ENCODE data around the gene GUCA2A.
A peak's percentile ranks its signal among the peaks of the same experiment; 100 is the strongest.

GUCA2A gene

DNA sequence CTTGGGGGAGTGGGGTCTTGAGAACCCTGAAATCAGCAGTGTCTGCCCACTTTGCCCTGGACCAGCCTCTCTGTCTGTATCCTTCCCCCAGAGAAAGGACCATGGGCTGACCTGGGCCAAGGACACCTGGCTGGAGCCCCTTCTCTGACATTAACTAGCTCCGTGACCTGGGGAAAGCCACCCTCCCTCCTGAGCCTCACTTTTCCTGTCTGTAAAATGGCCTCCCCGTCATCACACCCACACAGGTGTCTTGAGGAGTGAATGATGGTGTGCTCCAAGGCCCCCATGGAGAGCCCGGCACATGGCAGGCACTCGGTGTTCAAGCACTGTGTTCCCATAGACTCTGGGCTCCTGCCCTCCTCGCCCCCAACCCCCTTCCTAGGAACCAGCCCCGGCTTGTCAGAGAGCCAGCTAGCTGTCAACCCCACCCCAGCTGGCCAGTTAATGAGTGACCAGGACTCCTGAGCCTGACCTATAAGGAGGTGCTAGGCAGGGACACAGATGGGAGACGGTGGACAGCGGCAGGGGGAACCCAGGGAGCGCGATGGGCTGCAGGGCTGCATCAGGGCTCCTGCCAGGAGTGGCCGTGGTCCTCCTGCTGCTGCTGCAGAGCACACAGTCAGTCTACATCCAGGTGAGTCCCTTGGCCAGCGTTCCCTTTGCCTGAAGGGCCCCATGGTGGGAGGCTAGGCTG is 11.5 kb downstream of the GUCA2A start, which contains the start of gene GUCA2B:
Gene GUCA2B (plus strand): TSS at position 504 of the 694 bp plus-strand sequence. CDS start 41 bp downstream, at position 545.
- DNase-seq, result no peak

DNA sequence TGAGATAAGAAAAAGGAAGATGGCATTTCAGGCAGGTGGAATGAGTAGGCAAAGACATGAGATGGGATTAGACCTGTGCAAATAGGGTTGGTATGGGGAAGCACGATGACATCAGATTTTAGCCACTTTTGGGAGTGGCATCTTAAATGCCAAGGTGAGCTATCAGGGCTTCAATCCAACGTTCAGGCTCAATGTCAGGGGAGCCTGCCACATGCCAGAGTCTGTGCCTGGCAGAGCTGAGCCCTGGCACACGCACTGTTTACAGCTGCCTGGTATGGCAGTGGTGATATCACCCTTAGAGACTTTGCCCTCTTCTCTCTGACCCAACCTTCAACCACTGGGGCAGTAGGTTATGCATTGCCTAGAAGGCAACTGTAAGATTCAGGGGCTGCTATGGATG is 12.4 kb downstream of the GUCA2A start:
- no peak for DNase-seq

DNA sequence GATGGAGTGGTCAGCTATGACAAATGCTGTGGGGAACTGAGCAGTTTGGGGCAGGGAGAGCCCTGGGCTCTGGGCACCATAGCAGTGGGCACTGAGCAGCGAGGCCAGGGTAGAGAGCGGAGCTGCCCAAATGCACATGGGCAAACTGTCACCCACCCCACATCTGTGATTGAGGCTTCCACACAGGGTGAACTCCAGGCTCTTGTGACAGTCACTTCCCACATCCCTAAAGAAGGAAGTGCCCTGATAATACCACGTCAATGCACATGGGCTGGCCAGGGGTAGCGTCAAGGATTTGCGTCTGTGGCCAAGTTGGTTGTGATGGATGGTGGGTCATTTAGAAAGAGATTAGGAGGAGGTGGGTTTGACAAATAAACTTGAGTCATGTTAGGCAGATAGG is 13.9 kb downstream of the GUCA2A start:
- peak; percentile 40 for DNase-seq

DNA sequence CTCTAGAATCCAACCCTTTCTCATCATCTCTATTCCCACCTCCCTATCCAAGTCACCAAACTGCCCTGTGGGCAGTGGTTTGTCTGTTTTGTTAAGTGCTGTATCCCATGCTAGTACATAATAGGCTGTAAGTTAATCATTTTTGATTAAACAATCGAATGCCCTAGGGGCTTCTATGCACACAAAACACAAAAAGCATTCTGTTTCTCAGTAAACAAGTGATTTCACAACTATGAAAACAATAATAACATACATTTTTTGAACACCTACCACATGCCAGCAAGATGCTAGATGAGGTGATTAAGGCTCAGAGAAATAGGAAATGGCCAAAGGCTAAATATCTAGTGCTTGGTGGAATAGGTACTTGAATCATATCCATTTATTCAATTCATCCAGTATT is 16.4 kb downstream of the GUCA2A start:
- no peak for DNase-seq

DNA sequence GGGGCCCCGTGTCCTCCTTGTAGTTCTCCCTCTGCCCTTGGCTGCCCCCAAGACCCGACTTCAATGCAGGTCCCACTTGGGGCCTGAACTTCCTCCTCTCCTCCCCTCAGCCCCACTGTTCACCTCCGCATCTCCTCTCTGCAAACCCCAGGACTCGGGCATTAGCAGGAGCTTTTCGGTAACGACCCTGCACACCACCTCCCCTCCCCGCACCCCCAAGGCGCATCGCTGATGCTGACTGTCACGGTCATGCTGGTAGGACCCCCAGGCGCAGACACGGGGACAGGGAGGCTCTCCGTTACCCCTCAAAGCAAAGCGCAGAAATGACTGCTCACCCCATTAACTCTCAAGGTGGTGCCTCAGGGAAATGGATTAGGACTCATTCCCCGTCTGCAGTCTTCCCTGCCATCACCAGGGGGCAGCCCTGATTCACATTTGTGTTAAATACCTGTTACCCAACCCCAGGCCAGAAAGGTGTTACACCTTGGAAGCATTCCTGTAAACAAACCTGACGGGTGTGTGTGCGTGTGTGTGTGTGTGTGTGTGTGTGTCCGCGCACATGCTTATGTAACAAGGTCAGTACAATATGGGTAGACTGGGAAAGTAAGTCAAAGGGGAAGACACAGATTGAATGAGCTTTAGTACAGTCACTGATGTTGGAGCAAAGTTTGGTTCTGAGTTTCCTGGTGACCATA is 17.8 kb downstream of the GUCA2A start:
- peak; percentile 33 for DNase-seq

DNA sequence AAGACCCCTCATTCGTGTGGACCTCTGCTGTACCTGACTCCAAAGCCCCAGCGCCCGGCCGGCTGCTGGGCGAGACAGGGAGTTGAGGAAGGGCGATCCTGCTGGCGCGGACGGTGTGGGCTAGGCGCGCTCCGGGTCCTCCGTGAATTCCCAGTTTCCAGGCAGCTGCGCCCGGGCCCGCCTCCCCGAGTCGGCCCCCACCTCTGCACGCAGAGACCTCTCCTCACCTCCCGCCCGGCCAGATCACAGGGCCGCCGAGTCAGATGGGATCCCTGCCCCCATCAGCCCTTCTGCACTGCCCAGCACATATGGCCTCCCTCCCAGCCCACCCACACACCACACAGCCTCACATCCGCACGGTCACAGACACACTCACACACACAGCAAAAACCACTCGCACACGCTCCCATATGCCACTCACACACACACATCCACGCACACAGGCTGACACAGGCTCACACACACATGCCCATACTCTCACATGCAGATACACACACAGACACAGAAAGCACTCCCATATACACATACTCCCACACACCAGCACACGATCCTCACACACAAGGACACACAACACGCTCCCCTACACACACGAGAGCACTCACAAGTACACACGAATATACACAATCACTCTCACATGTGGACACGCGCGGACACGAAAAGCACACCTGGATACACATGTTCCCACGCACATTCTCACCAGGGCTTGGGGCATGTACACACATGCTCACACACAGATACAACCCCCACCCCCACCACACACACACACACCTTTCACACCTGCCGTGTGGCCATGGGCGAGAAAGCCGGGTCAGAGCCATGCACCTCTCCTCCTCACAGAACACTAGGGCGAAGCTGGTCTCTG is 18.6 kb downstream of the GUCA2A start:
- no peak for DNase-seq

DNA sequence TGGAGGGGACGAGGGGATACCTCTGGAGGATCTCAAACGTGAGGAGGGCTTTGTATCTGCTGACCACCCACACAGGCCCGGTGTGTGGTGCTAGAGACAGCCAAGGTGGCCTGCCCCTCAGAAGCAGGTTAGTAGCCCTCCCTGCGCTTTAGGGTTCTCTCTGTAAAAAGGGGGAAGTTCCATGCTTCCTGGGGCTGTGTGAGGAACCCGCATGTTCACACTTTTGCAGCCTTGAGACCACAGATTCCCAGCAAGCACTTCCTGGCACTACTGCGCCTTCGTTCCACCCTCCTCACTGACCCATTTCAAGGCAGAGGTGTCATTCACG is 19.2 kb downstream of the GUCA2A start:
- DNase-seq, result peak; percentile 62

DNA sequence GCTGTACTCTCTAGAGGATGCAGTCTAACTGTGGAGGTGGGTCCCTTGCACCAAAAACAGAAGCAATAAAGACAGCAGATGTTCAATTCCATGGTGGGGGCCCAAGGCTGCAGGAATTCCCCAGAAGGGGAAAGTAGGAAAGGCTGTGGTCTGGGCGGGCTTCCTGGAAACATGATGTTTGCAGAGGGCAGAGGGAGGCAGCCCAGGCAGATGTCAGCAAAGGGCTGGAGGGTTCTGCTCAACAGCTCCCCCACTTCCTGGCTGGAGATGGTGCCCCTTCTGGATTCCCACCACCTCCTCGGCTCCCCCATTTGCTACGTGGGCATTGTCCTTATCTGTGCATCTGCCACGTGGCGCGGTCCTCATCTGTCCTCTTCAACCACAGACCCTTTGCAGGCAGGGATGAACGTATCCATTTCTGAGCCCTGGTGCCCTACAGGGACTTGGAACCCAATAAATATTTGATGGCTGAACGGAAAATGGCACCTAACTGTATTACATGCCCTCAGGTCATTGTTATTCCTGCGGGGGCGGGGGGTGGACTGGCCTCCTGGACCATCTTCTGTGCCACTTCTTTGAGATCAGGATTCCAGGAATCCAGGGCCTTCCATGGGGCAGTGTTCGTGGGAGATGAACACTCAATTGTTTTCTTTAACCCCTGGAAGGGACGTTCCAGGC is 19.7 kb downstream of the GUCA2A start:
- DNase-seq, result no peak

DNA sequence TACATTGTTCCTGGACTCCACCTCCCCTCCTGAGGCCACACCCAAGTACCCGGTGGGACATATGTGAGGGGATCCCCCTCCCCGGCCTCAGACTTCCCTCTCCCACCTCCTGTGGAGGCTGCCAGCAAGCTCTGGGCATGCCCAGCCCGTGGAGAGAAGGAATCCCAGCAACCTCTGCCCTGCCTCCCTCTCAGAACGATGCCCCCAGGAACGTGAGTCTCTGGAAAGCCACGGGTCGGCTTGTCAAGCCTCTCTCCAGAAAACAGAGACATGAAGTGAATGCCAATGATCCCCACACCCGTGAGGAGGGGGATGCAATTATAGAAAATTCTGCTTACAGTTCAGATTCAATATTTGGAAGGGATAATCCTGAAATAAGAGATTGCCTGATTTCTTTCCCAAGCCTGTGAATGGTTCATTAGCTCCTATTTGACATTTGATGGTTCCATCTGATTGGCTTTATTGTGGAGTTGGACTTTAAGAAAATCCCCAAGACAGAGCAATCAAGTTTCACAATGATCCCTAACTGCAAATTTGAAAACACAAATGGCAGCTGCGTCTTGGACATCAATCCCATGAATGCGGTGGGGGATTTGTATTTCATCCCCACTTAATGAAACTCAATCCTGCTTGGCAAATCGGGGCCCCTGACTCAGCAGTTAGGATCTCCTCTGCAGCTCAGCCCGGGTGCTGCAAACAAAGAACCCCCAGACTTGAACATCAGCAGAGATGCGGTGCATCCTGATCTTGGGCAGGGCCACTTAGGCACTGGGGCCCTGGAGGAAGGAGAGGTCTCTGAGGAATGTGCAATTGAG is 20.4 kb downstream of the GUCA2A start:
- DNase-seq, result no peak

DNA sequence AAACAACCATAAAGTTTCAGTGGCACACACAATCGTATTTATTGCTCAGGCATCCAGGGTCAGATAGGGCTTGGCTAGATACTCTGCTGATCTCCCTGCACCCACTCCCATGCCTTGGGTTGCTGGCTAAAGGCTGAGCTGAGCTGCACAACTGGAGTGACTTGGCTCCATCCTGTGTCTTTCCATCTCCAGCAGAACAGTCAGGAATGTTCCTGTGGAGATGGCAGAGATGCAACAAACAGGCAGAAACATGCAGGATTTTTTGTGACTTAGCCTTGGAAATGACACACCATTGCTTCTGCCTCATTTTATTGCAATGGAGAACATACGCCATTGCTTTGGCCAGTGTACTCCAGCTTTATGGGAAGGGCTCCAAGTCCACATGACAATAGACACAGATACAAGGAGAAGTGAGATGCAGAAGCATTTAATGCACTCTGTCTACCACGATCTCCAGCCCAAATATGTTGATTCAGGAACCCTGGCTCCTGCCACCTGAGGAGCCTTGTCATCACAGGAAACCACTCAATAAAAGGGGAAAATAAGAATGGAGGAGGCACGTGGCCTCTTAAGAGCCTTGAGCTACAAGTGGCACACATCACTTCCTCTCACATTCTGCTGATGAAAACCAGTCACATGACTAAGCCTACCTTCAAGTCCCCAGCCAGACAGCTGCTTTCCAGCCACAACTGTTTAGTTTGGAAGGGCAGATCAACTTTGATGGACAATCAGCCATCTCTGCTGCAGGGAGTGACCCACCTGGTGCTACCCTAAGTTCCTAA is 21.5 kb downstream of the GUCA2A start:
- DNase-seq, result peak; percentile 56

DNA sequence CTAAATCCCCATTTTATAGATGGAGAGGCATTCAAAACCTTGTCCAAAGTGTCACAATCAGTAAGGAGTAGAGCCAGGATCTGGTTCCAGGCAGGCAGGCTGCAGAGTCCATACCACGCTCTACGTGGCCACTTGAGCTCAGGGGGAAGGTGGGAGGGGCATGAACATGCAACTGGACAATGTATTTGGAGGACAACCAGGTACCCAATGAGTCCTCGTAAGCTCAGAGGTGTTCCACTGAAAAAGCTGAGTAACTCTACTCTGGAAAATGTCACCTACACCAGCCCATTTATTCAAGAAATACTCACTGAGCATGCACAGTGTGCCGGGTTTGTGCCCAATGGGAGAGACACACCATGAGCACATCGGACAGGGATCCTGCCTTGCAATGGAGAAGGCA is 22.6 kb downstream of the GUCA2A start:
- no peak for DNase-seq

DNA sequence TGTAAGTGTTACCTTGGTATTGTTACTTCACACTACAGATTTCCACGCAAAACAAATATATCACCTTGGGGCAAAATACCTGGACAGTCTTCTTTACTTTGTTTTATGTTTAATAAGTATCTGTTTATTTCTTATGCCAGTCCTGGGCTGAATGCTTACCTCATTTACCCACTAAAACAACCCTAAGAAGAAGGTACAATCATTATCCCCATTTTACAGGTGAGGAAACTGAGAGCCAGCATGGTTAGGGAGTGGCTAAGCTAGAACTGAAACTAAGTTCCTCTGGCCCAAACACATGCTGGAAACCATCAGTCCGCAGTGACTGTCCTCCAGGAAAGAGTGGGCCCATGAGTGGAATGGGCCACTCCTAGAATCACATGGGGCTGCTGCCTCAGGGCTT is 24.4 kb downstream of the GUCA2A start:
- DNase-seq, result no peak

DNA sequence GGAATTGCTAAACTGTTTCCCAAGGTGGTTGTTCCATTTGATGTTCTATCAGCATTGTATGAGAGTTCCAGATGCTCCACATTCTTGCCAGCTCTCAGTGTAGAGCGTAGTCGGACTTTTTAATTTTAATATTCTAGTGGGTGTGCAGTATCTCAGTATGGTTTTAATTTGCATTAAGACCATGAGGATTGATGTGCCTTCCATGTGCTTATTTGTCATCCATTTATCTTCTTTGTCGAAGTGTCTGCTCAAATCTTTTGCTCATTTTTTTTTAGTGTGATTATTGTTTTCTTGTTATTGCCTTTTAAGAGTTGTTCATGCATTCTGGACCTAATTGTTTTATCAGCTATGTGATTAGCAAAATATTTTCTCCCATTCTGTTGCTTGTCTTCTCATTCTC is 25.1 kb downstream of the GUCA2A start:
- DNase-seq, result no peak

DNA sequence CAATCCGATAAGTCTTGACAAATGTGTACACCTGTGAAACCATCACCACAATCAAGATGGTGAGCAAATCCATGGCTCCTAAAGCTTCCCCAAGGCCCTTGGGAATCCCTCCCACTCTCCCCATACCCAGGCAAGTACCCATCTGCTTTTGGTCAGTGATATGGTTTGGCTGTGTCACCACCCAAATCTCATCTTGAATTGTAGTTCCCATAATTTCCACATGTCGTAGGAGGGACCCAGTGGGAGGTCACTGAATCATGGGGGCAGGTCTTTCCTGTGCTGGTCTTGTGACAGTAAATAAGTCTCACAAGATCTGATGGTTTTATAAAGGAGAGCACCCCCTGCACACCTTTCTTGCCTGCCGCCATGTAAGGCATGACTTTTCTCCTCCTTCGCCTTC is 26.0 kb downstream of the GUCA2A start:
- no peak for DNase-seq

DNA sequence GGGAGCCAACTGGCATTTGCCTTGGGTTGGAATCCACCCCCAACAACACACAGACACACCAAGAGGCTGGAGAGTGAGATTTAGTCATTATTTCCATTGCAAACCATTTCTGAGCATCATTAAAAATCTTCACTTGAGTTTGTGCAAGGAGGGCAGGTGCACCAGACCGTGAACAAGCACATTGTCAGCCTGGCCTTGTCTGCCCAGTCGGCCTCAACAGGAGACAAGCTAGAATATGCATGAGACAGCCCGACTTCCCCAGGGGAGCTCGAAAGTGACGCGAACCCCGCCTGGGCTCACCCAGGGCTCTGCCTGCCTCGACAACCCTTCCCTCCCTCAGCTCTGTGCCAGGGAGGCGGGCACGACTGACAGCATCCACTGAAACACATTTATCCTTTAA is 26.8 kb downstream of the GUCA2A start:
- DNase-seq, result no peak

DNA sequence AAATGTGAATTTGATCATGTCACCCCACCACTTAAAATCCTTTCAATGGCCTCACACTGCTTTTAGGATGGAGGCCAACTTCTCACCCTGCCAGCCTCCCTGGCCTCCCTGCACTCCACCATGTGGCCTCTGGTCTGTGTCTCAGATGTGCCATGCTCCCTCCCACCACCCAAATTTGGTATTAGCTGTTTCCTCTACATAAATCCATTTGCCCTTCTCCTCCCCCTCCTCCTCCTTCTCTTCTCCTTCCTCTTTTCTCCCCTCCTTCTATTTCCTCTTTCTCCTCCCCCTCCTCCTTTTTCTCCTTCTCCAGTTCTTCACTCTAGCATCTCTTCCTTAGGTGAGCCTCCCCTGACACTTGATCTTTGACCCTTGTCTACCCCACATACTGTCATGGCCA is 28.1 kb downstream of the GUCA2A start:
- DNase-seq, result peak; percentile 76

DNA sequence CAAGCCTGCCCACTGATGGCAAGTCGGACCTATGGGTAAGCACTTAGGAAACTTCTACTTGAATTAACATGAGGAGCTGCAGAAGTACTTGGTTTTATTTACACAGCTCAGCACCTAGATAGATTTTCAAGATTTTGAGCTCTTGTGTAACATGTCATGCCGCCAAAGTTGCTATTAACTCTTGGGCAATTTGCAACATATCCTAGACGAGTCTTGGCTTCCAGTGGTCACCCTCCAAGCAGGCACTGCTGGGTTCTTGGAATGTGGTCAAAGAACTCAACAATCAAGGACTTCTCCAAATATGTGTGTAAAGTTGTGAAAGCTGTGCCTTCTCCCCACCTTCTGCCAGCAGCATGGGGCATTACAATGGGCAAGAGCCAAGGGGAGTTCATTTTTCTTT is 29.1 kb downstream of the GUCA2A start:
- DNase-seq, result peak; percentile 76

DNA sequence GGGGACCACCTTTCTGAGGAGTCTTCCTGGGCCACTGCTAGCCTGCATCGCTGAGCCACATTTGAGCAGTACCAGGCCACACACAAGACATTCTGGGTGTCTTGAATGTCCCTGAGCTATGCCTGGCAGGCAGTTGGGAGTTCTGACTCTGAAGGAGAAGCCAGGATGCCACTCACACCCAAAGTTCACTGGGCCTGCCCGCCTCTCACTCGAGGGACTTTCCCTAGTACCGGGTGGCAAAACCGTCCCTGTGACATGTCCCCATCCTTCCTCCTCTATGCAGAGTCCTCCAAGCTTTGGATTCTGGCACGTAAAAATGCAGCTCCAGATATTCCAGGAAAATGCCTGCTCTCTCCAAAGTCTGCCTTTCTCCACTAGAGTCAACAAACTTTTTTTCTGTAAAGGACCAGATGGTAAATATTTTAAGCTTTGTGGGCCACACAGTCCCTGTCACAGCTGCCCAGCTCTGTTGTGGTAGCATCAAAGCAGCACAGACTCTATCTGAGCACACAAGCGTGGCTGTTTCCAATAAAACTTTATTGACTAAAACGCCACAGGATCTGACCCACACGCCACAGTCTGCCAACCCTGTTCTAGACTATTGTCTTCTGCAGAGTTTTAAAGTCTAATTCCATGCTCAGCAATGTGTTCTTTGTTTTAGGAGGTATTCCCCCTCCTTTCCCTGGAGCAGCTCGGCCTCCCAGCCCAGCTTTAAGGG is 30.6 kb downstream of the GUCA2A start:
- no peak for DNase-seq

DNA sequence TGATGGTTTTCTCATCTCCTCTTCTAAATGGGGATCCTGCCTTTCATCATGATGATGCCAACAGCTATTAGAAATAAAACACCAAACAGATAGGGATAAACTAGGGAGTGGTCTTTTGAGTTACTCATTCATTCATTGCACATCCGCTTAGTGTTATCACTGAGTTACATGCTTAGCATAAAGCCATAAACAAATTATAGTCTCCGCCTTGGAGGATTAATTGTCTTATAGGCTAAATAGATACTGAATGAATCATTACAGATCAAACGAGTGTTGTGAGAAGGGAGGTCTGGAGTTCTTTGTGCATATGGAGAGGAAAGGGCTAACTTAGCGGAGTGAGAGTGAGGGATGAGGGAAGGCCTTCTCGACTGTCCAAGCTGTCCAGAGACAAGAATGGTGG is 31.2 kb downstream of the GUCA2A start:
- DNase-seq, result no peak

DNA sequence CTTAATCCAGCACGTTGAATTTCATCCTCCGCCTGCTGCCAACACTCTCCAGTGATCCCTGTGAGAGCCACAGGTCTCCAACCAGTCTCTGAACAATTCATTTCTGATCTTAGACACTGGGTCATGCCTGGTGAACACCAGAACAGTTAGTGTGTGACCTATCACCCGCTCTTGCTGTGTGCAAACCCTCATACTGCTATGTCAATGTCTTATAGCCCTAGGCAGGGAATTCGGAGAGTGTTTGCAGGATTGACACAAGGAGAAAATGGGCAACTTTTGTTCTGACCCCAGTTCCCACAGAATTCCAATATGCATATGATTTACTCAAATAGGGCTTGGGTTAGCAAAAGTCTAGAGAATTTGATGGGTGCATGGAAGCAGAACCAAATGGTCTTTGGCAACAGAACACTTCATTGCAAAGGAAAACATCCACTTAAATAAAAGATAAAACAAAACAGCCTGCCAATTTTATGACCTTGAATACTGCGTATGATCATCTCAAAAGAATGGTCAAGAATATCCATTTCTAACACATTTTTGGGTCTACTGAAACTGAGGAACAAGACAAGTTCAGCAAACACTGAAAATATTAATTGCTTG is 34.4 kb downstream of the GUCA2A start:
- no peak for DNase-seq

All from MV-4-11 (cell line).